Lower leg skin (tissue), 4 donors: ENCODE measurements around the gene CACHD1. TPM values are rescaled to one million over a fixed set of nuclear protein-coding genes. Genes with fewer than 3 reads are reported as not detected.

ENCODE experiments used
- DNase-seq, 2 donors: peaks; one replicate each; pipeline ENCODE4 v3.0.0-alpha.2; 2019; ENCODE audit warnings: low spot score in 2 of 2
- H3K4me3 ChIP-seq: fragments of 200-600 bp; sonication (generic); 2 replicates; pipeline ENCODE4 v1.5.1; 2017; ENCODE audit warnings: mild to moderate bottlenecking, low read depth; ENCODE audit not compliant: poor library complexity, severe bottlenecking
- POLR2A ChIP-seq, 2 donors: fragments of 450-650 bp; IDR thresholded peaks; one replicate each; pipeline ENCODE4 v1.6.1; 2016 to 2017; ENCODE audit warnings: antibody characterized with exemption in 2 of 2, mild to moderate bottlenecking in 1 of 2, moderate library complexity in 1 of 2
- WGBS, 2 donors: methylation state at CpG; one replicate each; pipeline ENCODE4 v1.1.5; 2018; 5-methylcytosine and 5-hydroxymethylcytosine counted together
- intact Hi-C: fragments of 100-400 bp; cut with DNase I; formaldehyde crosslinking; loops from one replicate; pipeline ENCODE4 v1.15.0; 2023; ENCODE audit warnings: low total_unique reads
- total RNA-seq, 4 donors: library from RNA; depleted of rRNA; stranded (reverse); fragments of >200 nt; gene quantifications; one replicate each; pipeline ENCODE4 v1.1.0, GENCODE V29; 2016
- TF ChIP-seq, protein P1 (sequence below), 3 donors: fragments of 450-650 bp; IDR thresholded peaks; one replicate each; pipeline ENCODE4 v1.5.1; 2016; ENCODE audit warnings: antibody characterized with exemption in 3 of 3, mild to moderate bottlenecking in 3 of 3, moderate library complexity in 2 of 3

CACHD1 gene
- total RNA-seq, 4 donors from 2014 or later = 7.3 to 17.1 (median 10.9) TPM

DNA sequence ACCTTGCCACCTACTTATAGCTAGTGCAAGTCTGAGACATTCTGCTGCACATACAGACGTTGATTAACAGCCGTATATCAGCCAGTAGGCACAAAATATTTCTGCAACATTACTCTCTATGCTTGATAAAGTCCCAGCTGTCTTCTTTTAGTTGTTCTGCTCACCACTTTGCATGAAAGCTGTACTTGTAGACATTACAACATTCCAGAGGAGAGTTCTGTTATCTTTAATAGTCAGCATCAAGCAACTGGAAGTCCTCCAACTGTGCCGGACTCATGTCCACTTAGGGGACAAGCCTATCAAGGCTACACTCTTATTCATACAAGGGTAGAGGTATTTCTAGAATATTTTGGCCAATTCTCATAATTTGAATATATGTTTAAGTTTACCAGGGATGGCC lies 50.0 kb downstream of the CACHD1 start:
- intact Hi-C loops = no loop called here

DNA sequence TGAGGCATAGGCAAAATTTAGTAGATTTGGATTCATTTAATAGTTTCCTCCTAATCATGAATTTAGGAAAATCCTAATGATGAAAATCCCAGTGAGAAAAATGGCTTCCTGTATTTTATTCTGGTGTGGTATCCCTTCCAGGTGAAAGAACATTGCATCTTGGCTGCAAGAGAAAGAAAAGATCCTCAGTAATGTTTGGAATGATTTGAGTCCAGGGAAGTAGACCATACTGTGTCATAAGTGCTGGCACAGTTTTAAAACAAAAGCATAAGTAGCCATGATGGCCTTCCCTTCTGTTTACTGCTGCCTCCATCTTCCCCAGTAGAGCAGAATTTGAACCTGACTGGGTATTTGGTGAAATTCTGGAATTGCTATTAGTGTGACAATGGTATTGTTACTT lies 52.8 kb downstream of the CACHD1 start:
- H3K4me3 ChIP-seq = no peak overlapping the region
- intact Hi-C loops = no loop called here
- no peak for DNase-seq
- TF ChIP-seq, protein P1, sequence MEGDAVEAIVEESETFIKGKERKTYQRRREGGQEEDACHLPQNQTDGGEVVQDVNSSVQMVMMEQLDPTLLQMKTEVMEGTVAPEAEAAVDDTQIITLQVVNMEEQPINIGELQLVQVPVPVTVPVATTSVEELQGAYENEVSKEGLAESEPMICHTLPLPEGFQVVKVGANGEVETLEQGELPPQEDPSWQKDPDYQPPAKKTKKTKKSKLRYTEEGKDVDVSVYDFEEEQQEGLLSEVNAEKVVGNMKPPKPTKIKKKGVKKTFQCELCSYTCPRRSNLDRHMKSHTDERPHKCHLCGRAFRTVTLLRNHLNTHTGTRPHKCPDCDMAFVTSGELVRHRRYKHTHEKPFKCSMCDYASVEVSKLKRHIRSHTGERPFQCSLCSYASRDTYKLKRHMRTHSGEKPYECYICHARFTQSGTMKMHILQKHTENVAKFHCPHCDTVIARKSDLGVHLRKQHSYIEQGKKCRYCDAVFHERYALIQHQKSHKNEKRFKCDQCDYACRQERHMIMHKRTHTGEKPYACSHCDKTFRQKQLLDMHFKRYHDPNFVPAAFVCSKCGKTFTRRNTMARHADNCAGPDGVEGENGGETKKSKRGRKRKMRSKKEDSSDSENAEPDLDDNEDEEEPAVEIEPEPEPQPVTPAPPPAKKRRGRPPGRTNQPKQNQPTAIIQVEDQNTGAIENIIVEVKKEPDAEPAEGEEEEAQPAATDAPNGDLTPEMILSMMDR (IDR thresholded peaks at IDR 0.05) = no peak
- no peak for TF ChIP-seq POLR2A (IDR thresholded peaks at IDR 0.05)

More for the DNA sequence above, 50.0 kb downstream of the CACHD1 start:
- H3K4me3 ChIP-seq = no peak overlapping the region
- WGBS, 2 donors = 55 to 64% methylated on average over 3 of the region's 3 CpGs
- DNase-seq = no peak
- TF ChIP-seq POLR2A (IDR thresholded peaks at IDR 0.05) = no peak
- TF ChIP-seq, protein P1 (IDR thresholded peaks at IDR 0.05) = no peak

DNA sequence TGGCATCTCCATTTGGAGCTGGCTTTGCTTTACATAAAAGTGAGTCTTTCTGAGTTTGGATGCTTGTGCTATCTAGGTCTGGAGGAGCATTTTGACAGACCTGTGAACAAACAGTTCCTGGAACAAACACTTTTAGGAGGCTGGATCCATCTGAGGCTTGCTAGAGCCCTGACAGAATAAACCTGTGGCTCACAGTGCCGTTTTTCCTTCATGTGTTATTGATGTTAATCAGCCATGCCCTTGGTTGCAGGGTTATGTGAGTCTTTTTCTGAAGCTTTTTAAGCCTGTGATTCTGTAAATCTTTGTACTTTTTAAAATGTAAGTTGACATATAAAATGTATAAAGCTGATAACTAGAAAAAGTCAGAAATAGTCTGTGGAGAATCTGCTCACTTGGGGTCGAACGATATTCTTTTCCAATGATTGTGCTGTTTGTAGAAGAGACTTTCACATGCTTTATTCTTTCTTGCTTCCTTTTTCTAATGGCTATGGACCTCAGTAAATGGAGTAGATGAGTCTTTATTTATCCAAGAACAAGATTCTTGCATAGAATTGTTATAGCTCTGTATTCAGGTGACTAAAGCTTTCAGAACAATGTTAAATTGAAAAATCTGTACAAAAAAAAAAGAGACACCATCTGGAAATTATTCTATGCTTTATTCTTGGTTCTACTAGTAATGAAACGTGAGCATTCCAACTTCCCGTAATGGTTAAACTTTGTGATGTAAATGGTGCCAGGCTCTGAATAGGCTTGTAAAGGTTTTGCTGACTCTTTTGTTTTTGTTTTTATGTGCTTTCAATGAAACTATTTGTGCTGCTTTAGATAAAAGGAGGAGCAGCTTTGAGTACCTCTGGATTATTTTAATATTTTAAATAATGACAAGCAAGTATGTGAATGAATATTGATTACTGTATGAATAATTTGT lies 53.7 kb downstream of the CACHD1 start:
- 66 to 71% methylated on average over 5 of the region's 5 CpGs for WGBS, 2 donors
- TF ChIP-seq POLR2A (IDR thresholded peaks at IDR 0.05) = no peak
- TF ChIP-seq, protein P1 (IDR thresholded peaks at IDR 0.05) = no peak
- intact Hi-C loops = no loop called here
- no peak for DNase-seq
- H3K4me3 ChIP-seq = no peak overlapping the region

GRCh38 chr1:64524614-64525013 lies 54.7 kb downstream of the CACHD1 start:
- no peak for TF ChIP-seq POLR2A (IDR thresholded peaks at IDR 0.05)
- TF ChIP-seq, protein P1 (IDR thresholded peaks at IDR 0.05) = no peak

DNA sequence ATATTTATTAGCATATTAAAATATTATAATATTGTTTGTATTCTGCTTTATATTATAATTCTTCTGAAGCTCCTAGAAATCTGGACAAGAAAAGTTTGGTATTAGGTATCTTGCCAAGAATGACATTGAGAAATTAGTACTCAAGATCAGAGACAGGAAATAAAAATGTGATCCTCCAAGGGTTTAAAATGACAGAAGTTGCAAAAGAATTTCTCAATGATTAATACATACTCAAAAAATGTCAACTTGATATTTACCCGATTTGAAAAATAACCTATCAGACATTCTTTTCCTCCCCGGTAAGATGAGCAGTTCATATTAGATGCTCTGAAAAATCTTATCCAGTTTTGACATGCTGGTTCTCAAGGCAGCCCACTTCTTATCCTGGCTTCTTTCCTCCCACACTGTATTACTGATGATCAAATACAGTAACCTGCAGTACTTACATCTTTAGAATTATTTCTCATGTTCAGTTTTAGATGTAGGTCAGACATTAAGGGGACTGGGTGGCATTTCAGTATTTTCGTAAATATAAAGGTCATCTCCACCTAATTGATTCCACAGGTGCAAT lies 55.3 kb downstream of the CACHD1 start:
- H3K4me3 ChIP-seq = no peak overlapping the region
- WGBS, 2 donors = 52 to 53% methylated on average over 3 of the region's 3 CpGs
- TF ChIP-seq, protein P1 (IDR thresholded peaks at IDR 0.05) = no peak
- no peak for TF ChIP-seq POLR2A (IDR thresholded peaks at IDR 0.05)
- DNase-seq = no peak
- intact Hi-C loops = no loop called here

More at GRCh38 chr1:64524614-64525013, 54.7 kb downstream of the CACHD1 start:
- DNase-seq = no peak
- WGBS, 2 donors = 81 to 84% methylated on average over 2 of the region's 2 CpGs
- H3K4me3 ChIP-seq = no peak overlapping the region
- intact Hi-C loops = no loop called here
